GM21447 (cell line): ENCODE data around the gene TNS4.

ENCODE experiments used
- ATAC-seq: cut with Tn5 transposase; IDR thresholded peaks from one replicate; pipeline ENCODE4 v1.9.1; 2021; ENCODE audit not compliant: unreplicated experiment

The TNS4 gene

GRCh38 chr17:40475234-40475908 is 26.1 kb downstream of the TNS4 start:
- no peak for ATAC-seq

GRCh38 chr17:40474419-40475002 is 26.9 kb downstream of the TNS4 start:
- ATAC-seq = no peak

- no peak for ATAC-seq
These were observed 27.7 kb downstream of the TNS4 start for GRCh38 chr17:40473573-40474365.

- no peak for ATAC-seq
These were observed 28.5 kb downstream of the TNS4 start for GRCh38 chr17:40472733-40473452.

- ATAC-seq = no peak
These were observed 29.3 kb downstream of the TNS4 start for GRCh38 chr17:40471846-40472732.

GRCh38 chr17:40470932-40471828 is 30.2 kb downstream of the TNS4 start:
- no peak for ATAC-seq

- ATAC-seq = no peak
These were observed 31.4 kb downstream of the TNS4 start for GRCh38 chr17:40469805-40470675.

- no peak for ATAC-seq
These were observed 32.9 kb downstream of the TNS4 start for GRCh38 chr17:40468560-40468959.

- no peak for ATAC-seq
These were observed 34.0 kb downstream of the TNS4 start for GRCh38 chr17:40467281-40467867.

GRCh38 chr17:40466298-40466971 is 35.0 kb downstream of the TNS4 start:
- no peak for ATAC-seq

GRCh38 chr17:40464392-40464855 is 37.0 kb downstream of the TNS4 start:
- ATAC-seq = no peak

GRCh38 chr17:40463122-40463550 is 38.3 kb downstream of the TNS4 start:
- ATAC-seq = no peak

- ATAC-seq = no peak
These were observed 38.9 kb downstream of the TNS4 start for GRCh38 chr17:40462343-40463121.

GRCh38 chr17:40461732-40462342 is 39.6 kb downstream of the TNS4 start:
- no peak for ATAC-seq

- no peak for ATAC-seq
These were observed 40.3 kb downstream of the TNS4 start for GRCh38 chr17:40460968-40461731.

GRCh38 chr17:40460604-40460967 is 40.8 kb downstream of the TNS4 start:
- ATAC-seq = no peak
